NCI-H187 (cell line): ENCODE results near the gene FRMD4A.

Experiments
- DNase-seq, 2 experiments: peaks; one replicate each; lab custom pipeline; 2025; lab: John Stamatoyannopoulos, UW

Gene FRMD4A

DNA sequence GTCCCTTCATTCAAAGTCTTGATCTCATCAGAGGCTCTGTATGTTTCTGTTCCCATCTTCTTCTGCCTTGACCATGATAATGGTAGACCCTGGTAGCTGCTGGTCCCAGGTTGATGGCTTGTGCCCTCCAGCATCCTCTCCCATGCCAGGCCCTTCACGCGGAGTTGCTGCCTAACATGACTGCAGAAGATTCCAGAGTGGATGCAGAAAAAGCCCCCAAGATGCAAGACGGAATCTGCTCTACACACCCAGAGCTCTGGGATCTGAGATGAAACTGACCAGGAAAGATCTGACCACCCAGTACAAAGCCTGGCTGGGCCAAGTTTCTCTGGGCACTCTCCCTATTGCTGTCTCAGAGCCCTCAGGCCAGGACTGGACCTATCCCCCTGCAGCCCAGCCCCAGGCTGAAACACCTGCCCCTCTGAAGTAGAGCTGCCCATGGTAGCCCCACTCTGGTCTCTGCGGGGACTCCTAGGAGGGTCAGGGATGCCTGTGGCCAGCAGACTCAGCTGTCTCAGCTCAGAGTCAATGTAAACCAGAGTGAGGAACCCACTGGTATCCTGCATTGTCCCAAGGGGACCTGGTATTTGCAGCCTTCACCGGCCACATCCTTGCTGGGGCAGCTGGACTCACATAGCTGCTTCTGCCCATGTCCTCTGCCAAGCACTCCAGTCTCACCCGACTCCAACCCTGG, 9.5 kb upstream of the FRMD4A start:
- DNase-seq, result no peak

DNA sequence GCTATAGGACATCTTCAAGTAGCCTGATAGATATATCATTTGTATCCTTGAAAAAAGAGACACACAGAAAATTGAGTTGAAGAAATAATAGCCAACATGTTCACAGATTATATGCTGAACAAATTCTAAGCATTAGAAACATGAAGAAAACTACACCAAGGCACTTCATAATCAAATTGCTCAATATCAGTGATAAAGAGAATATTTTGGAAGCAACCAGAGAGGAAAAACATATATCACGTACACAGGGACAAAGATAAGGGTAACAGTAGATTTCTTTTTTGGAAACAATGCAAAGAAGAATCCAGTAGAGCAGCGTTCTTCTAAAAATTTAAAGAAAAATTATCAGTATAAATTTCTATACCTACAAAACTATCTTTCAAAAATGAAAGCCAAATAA, 6.0 kb upstream of the FRMD4A start:
- no peak for DNase-seq

DNA sequence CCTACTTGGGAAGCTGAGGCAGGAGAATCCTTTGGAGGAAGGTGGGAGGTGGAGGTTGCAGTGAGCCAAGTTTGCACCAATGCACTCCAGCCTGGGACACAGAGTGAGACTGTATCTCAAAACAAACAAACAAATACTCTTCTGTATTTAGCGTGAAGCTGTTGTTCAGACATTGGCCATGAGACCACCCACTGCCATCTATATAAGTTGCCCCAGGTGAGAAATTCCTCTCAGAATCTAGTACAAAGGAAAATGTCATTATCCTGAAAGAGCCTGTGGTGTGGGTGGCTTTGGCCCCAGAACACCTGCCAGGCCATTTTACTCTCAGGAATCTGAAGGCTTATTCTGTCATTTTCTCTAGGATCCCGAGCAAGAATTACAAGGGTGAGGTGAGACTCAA, 4.0 kb upstream of the FRMD4A start:
- DNase-seq, result no peak

GRCh38 chr10:14333606-14334005, 2.9 kb upstream of the FRMD4A start:
- no peak for DNase-seq

DNA sequence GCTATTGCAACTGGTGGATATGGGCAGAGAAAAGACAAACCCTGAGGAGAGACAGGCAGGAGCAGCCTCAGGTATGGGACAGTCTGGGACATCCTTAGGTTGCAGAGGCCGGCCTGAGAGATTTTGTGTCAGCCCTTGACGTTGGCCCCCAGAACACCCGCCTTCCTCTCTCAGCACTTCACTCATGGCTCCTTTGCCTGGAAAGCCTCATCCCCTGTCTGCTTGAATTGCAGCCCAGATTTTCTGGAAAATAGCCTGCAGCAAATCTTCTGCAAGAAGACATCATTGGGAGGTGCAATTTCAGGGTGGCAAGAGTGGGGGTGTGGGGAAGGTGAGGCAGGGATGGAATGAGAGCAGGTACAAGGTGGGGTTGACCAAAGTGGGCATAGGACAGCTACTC, 2.2 kb upstream of the FRMD4A start:
- no peak for DNase-seq

DNA sequence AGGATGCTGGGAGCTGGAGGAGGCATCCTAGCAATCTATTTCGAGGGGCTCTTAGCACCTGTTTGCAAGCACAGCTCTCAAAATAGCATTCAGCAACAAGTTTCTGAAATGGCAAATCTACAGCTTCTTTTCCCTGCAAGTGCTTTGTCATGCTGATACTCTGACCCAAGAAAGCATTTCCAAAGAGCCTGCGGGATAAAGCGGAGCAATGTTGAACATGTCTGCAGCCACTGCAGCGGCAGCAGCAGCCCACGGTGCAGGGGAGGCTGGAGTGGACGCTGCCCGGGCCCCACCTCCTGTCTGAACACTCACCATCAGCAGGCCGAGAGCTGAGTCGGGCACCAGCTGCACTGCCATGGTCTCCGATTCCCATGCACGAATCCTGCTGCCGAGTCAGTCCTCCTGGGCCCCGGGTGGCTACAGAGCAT, 964 bp downstream of the FRMD4A start:
- no peak for DNase-seq

GRCh38 chr10:14328881-14329672, 1.6 kb downstream of the FRMD4A start:
- DNase-seq, result no peak

GRCh38 chr10:14327527-14327926, 3.2 kb downstream of the FRMD4A start:
- DNase-seq, result no peak

- DNase-seq, result no peak
Measured at GRCh38 chr10:14326581-14326980, 4.1 kb downstream of the FRMD4A start.

DNA sequence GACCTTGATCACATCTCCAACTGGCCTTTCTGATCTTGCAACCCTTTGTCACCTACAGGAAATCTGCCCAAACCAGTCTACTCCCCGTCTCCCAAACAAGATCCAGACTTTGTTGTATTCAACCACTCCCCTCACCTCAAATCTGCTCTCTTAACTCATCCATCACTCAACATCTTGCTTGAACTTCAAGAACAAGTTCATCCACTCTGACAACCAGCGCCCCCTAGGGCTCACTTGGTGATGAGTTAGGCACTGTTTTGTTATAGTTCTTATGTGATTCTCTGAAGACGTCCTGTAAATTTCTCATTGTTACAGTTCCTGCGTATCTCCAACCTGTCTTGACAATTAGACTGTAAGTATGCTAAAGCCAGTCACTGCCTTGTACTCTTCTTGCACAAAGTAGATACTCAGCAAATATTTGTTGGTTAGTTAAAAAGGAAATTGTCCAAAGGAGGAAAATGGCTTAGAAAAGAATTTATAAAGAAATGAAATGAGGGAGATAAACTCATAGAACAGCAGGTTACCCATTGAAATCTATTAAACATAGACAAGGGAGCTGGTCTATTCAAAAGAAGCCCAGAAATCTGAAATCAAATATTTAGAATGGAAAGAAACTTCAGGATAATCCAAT, 5.3 kb downstream of the FRMD4A start:
- no peak for DNase-seq

DNA sequence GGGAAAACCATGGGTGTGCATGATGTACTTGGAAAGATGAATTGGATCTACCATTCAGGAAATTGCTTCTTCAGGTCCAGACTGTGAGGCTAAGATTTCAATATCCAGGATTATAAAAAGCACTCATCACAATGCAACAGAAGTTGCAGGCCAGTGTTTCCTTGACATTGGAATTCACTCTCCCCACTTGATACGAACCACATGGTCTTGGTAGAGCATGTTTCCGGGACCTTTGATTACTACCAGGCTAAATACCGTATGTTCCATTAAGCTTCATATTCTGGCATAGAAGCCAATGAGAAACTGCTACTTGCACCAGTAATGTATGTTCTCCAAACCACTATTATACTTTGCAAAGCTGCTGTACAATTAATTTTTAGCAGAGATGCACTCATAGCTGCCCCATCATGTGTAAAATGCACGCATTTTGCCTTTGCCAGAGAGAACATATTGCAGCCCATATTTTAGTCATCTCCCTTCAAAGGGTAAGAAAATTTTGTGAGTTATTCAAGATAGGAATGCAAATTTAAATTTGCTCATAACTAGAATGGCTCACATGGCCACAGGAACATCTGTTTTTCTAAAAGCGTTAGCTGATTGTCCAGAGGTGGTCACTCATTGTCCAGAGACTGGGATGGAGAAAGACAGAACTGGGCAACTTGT, 8.1 kb downstream of the FRMD4A start:
- DNase-seq, result no peak

- no peak for DNase-seq
Measured at GRCh38 chr10:14318007-14318406, 12.7 kb downstream of the FRMD4A start.

DNA sequence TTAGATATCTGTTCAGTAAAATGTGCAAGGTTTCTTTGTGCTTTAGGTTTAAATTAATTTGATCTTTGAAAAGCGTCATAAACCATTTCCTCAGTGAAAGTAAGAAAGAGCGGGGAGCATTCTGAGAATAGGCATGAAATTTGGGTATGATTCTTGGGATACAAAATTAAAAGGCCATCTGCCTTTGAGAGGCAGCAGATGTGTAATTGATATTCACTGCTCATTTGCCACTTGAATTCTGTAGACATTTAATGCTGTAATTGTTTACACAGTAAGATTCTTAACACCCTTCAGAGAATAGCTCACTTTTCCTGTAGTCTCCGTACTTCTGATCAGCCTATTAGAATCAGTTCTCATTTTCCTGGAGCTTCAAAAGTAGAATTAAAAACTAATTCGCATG, 18.7 kb downstream of the FRMD4A start:
- no peak for DNase-seq

- no peak for DNase-seq
Measured at GRCh38 chr10:14311206-14311957, 19.3 kb downstream of the FRMD4A start.

- DNase-seq, result no peak
Measured at GRCh38 chr10:14309593-14309992, 21.1 kb downstream of the FRMD4A start.

- no peak for DNase-seq
Measured at GRCh38 chr10:14306190-14306589, 24.5 kb downstream of the FRMD4A start.

GRCh38 chr10:14304046-14304445, 26.7 kb downstream of the FRMD4A start:
- no peak for DNase-seq

- DNase-seq, result no peak
Measured at GRCh38 chr10:14302035-14302434, 28.7 kb downstream of the FRMD4A start.

GRCh38 chr10:14299556-14299955, 31.2 kb downstream of the FRMD4A start:
- DNase-seq, result no peak

- DNase-seq, result no peak
Measured at GRCh38 chr10:14296065-14296709, 34.5 kb downstream of the FRMD4A start.

DNA sequence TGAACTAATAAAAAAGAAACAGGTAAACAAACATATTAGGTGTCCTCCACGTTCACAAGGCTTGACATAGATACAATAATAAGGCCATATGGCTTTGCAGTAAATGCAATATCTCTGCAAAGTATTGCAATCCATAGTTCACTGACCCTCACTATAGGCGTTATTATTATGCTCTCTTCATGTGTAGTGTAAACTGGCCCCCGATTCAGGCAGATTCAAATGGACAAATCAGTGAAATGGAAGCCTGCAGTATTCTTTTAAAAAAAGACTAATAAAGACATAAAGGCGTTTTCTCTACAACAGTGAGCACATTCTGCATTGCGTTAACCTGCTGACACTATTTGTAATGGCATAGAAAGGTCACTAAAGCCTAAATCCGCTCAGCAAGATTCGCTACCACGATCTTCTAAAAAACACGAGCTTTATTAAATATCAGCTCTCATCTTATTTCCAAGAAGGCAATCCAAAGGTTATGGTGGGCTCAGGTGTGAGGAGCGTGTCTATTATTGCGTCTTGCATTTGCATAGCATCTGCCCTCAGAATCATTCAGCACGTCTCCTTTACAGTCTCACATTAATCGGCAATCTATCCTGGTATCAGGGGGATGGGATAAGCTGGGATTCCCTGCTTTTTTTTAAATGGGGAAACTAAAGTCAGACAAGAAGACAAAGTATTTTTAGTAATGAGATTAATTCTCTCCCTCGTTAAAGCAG, 36.2 kb downstream of the FRMD4A start:
- no peak for DNase-seq
